Right lobe of liver (tissue), 6 donors: ENCODE measurements around the gene OPHN1. TPM values are rescaled to one million over a fixed set of nuclear protein-coding genes. Genes with fewer than 3 reads are reported as not detected.

Experiments used
- ATAC-seq, 4 donors: fragments of 200-7000 bp; cut with Tn5 transposase; one replicate each; pipeline ENCODE4 v1.9.1; 2020; ENCODE audit warnings: mild to moderate bottlenecking in 4 of 4, moderate library complexity in 4 of 4
- DNase-seq, 3 donors: peaks; one replicate each; pipeline ENCODE4 v3.0.0-alpha.2; 2020
- H3K27ac ChIP-seq, 3 donors: fragments of 200-600 bp; one replicate each; pipeline ENCODE4 v1.8.0; 2022
- H3K27me3 ChIP-seq, 2 donors: fragments of 200-600 bp; one replicate each; pipeline ENCODE4 v1.8.0; 2022
- H3K36me3 ChIP-seq, 4 donors: fragments of 200-600 bp; sonication (generic) in 1 of 4; one replicate each; pipeline versions ENCODE4 v1.5.1 to v1.8.0; 2017 to 2022; ENCODE audit warnings: control low read depth in 1 of 4
- H3K4me1 ChIP-seq, 4 donors: fragments of 200-600 bp; sonication (generic) in 1 of 4; one replicate each; pipeline versions ENCODE4 v1.5.1 to v1.8.0; 2017 to 2022; ENCODE audit warnings: control low read depth in 1 of 4
- H3K4me3 ChIP-seq, 3 donors: fragments of 200-600 bp; one replicate each; pipeline ENCODE4 v1.8.0; 2022
- H3K9me3 ChIP-seq, 4 donors: fragments of 200-600 bp; sonication (generic) in 1 of 4; one replicate each; pipeline versions ENCODE4 v1.5.1 to v1.8.0; 2017 to 2022; ENCODE audit warnings: control low read depth in 1 of 4
- CTCF ChIP-seq, 4 donors: fragments of 200-600 bp in 3 of 4; fragments of 450-650 bp in 1 of 4; IDR thresholded peaks; one replicate each; pipeline versions ENCODE4 v1.5.1 to v1.8.0; 2016 to 2022; ENCODE audit warnings: antibody characterized with exemption in 4 of 4, mild to moderate bottlenecking in 2 of 4
- POLR2A ChIP-seq: fragments of 450-650 bp; IDR thresholded peaks from one replicate; pipeline ENCODE4 v1.6.1; 2017; ENCODE audit warnings: antibody characterized with exemption, mild to moderate bottlenecking
- WGBS: methylation state at CpG from one replicate; pipeline ENCODE4 v1.1.6; 2018; ENCODE audit warnings: low coverage, low lambda C conversion rate; ENCODE audit not compliant: insufficient coverage; ENCODE audit errors: missing lambda C conversion rate; 5-methylcytosine and 5-hydroxymethylcytosine counted together
- intact Hi-C, 2 donors: fragments of 100-400 bp; cut with DNase I; formaldehyde crosslinking; loops; one replicate each; pipeline versions ENCODE4 v1.11.2 to v1.14.1; 2022
- total RNA-seq, 6 experiments: library from RNA; depleted of rRNA in 2 of 6; stranded (reverse); fragments of >200 nt in 2 of 6; fragmentation: NEBNext Ultra II Directional in 3 of 6; extraction: Animal tissue kit (Norgen Biotek cat#: 25700) in 3 of 6; gene quantifications; one replicate each; pipeline versions ENCODE4 v1.1.0 to v1.2.4, GENCODE V29; 2016 to 2023
- donor health status: DM: no; HTN: yes; CAD: no.
- donor health status: DM: no; HTN: no; CAD: no.
- donor health status: DM: no; HTN: no; CAD: no.
- donor health status: DM: no; HTN: yes; CAD: no.
- donor health status: DM: no; HTN: yes; CAD: no.

OPHN1 gene
- total RNA-seq, 6 experiments from 2014 or later: 0.47 to 1.2 (median 0.81) TPM

GRCh38 chrX:68454476-68455150 lies 21.3 kb upstream of the OPHN1 start:
- TF ChIP-seq CTCF (IDR thresholded peaks at IDR 0.05) (no peak), POLR2A (no peak)
- Histone ChIP-seq H3K4me3 (no peak overlapping the region), H3K27ac (no peak overlapping the region), H3K27me3 (no peaks in the 10 kb centered on the region), H3K4me1 (no peaks in the 10 kb centered on the region), H3K9me3 (no peaks in the 10 kb centered on the region), H3K36me3 (no peaks in the 10 kb centered on the region)
- intact Hi-C loops: no loop called here
- 68% methylated on average over 8 of the region's 8 CpGs for WGBS
- ATAC-seq: no peak
- DNase-seq: no peak

GRCh38 chrX:68451720-68452119 lies 18.4 kb upstream of the OPHN1 start:
- Histone ChIP-seq H3K4me1 (no peaks in the 10 kb centered on the region), H3K36me3 (no peaks in the 10 kb centered on the region), H3K4me3 (no peak overlapping the region), H3K9me3 (no peaks in the 10 kb centered on the region), H3K27ac (no peak overlapping the region), H3K27me3 (no peaks in the 10 kb centered on the region)
- ATAC-seq (no peak), DNase-seq (no peak)
- 47% methylated on average over 8 of the region's 8 CpGs for WGBS
- TF ChIP-seq CTCF (IDR thresholded peaks at IDR 0.05) (no peak), POLR2A (no peak)
- intact Hi-C loops: no loop called here

GRCh38 chrX:68443155-68443868 lies 10.0 kb upstream of the OPHN1 start:
- no peak for DNase-seq
- 48% methylated on average over 6 of the region's 6 CpGs for WGBS
- intact Hi-C loops: no loop called here

GRCh38 chrX:68440940-68441339 lies 7.6 kb upstream of the OPHN1 start:
- intact Hi-C loops: no loop called here
- peaks cover 0 to 5% of the 10 kb centered on the region in 2 donors for H3K27me3 ChIP-seq
- peak; percentile 47 to 65 (median 58) for ATAC-seq
- no peak overlapping the region for H3K27ac ChIP-seq
- H3K4me3 ChIP-seq: no peak overlapping the region
- peak in 2 of 3 donors; percentile 43 to 76 for DNase-seq
- no peaks in the 10 kb centered on the region for H3K9me3 ChIP-seq
- no peaks in the 10 kb centered on the region for H3K36me3 ChIP-seq
- WGBS: 21% methylated on average over 1 of the region's 1 CpG
- H3K4me1 ChIP-seq: no peaks in the 10 kb centered on the region
- no peak for TF ChIP-seq POLR2A
- no peak for TF ChIP-seq CTCF (IDR thresholded peaks at IDR 0.05)

More at GRCh38 chrX:68443155-68443868, 10.0 kb upstream of the OPHN1 start:
- ATAC-seq: no peak
- Histone ChIP-seq H3K36me3 (no peaks in the 10 kb centered on the region), H3K27me3 (peaks cover 0 to 5% of the 10 kb centered on the region in 2 donors), H3K9me3 (no peaks in the 10 kb centered on the region), H3K4me3 (no peak overlapping the region), H3K4me1 (no peaks in the 10 kb centered on the region), H3K27ac (no peak overlapping the region)
- TF ChIP-seq POLR2A: no peak
- TF ChIP-seq CTCF (IDR thresholded peaks at IDR 0.05): no peak
